Activated T-helper 1 cell treated with anti-CD3 and anti-CD28 coated beads, Interleukin-12 subunit alpha, Interleukin-12 subunit beta, Interleukin-2, Interleukin-4 antibody, amounts not matched to agents 30 ng/mL and 10 ng/mL and 1 ng/mL, durations not matched to agents 14 hours and 24 hours and 36 hours (primary cell): ENCODE results near the gene VAC14. TPM values are rescaled to one million over a fixed set of nuclear protein-coding genes. Genes with fewer than 3 reads are reported as not detected.
A peak's percentile ranks its signal among the peaks of the same experiment; 100 is the strongest.

Source experiments
- DNase-seq: peaks from one replicate; pipeline ENCODE4 v3.0.0; 2021; ENCODE audit warnings: low spot score
- H3K27ac Mint-ChIP-seq: one replicate; pipeline ENCODE4 v1.8.0; 2021; ENCODE audit warnings: mild to moderate bottlenecking, mixed read lengths
- H3K27me3 Mint-ChIP-seq: one replicate; pipeline ENCODE4 v1.8.0; 2022; ENCODE audit warnings: mild to moderate bottlenecking, moderate library complexity, mixed read lengths; ENCODE audit not compliant: insufficient read depth
- H3K36me3 Mint-ChIP-seq: one replicate; pipeline ENCODE4 v1.8.0; 2021; ENCODE audit warnings: low read depth, mixed read lengths
- H3K4me1 Mint-ChIP-seq: one replicate; pipeline ENCODE4 v1.8.0; 2021; ENCODE audit warnings: low read depth, mixed read lengths
- H3K4me3 Mint-ChIP-seq: one replicate; pipeline ENCODE4 v1.8.0; 2021; ENCODE audit warnings: mild to moderate bottlenecking, moderate library complexity, mixed read lengths
- H3K9me3 Mint-ChIP-seq: one replicate; pipeline ENCODE4 v1.8.0; 2021; ENCODE audit warnings: mixed read lengths
- intact Hi-C: fragments of 100-400 bp; cut with micrococcal nuclease; formaldehyde crosslinking; loops from one replicate; pipeline ENCODE4 v1.15.1; 2024
- total RNA-seq: library from RNA; stranded (reverse); gene quantifications from 2 replicates; pipeline ENCODE4 v1.2.3, GENCODE V29; 2022

Gene VAC14
- total RNA-seq, 1 donor from 2014 or later, result 37.5 TPM

DNA sequence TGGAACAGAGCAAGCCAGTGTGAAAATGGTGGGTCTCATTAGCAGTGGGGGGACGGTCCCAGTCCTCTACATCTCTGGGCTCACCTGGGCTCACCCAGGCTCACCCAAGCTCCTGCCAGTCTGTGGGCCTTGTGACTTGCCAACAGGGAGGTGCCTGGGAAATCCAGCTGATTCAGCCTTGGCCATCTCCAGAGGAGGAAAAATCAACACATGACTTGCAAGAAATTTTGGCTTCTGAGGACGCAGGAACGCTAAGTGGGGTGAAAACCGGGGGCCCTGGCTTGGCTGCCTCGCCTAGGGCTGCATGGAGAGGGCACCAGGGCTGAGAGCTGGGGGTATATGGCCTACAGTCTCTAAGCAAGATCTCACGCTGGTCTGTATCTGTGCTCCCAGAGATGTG, 47.7 kb downstream of the VAC14 start:
- H3K9me3 Mint-ChIP-seq, result no peaks in the 10 kb centered on the region
- H3K4me3 Mint-ChIP-seq, result no peak overlapping the region
- H3K27ac Mint-ChIP-seq, result no peak overlapping the region
- peaks cover 19% of the 10 kb centered on the region for H3K4me1 Mint-ChIP-seq
- intact Hi-C loops, result no loop called here
- H3K27me3 Mint-ChIP-seq, result no peaks in the 10 kb centered on the region
- no peak for DNase-seq
- peaks cover 3% of the 10 kb centered on the region for H3K36me3 Mint-ChIP-seq

DNA sequence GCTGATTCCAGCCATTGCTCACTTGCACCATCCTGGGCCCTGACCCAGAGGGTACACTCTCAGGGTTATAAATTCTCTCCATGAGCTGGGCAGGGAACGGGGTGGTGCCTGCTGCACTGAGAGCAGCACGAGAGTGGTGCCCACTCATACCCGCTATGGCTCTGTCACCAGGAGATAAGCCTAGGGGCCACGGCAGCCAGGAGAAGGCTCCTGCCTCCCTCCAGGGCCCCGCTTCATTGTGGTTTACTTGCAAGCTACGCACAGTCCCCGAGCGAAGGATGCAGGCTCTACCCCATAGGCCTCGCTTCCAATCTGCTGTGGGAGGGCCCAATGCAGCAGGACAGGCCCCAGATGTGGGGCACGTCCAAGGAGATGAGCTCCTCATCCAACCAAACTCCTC, 48.5 kb downstream of the VAC14 start:
- H3K36me3 Mint-ChIP-seq, result no peaks in the 10 kb centered on the region
- no peak overlapping the region for H3K4me3 Mint-ChIP-seq
- intact Hi-C loops, result no loop called here
- DNase-seq, result no peak
- H3K9me3 Mint-ChIP-seq, result no peaks in the 10 kb centered on the region
- no peaks in the 10 kb centered on the region for H3K27me3 Mint-ChIP-seq
- peaks cover 24% of the 10 kb centered on the region for H3K4me1 Mint-ChIP-seq
- peak overlapping the region; percentile 40 for H3K27ac Mint-ChIP-seq

DNA sequence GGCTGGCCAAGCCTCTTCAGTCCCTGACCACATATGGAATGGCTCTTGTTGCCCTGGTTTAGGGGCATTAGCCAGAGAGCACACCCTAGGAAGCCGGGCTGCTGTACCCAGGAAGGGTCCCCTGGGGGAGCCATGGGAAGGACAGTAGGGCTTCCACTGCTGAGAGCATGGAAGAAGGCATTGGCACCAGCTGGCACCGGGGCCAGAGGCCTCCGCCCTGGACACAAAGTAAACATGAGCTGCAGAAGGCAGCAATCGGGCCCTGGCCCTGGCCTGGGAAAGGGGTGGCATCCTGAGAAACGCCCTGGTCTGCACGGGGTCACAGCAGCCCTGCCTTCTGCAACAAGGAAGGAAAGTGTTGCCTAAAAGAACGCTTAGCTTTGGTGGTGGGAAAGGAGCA, 49.4 kb downstream of the VAC14 start:
- intact Hi-C loops, result no loop called here
- Mint-ChIP-seq H3K27ac (no peak overlapping the region), H3K4me1 (peaks cover 33% of the 10 kb centered on the region), H3K4me3 (no peak overlapping the region), H3K36me3 (no peaks in the 10 kb centered on the region), H3K27me3 (no peaks in the 10 kb centered on the region), H3K9me3 (no peaks in the 10 kb centered on the region)
- no peak for DNase-seq

DNA sequence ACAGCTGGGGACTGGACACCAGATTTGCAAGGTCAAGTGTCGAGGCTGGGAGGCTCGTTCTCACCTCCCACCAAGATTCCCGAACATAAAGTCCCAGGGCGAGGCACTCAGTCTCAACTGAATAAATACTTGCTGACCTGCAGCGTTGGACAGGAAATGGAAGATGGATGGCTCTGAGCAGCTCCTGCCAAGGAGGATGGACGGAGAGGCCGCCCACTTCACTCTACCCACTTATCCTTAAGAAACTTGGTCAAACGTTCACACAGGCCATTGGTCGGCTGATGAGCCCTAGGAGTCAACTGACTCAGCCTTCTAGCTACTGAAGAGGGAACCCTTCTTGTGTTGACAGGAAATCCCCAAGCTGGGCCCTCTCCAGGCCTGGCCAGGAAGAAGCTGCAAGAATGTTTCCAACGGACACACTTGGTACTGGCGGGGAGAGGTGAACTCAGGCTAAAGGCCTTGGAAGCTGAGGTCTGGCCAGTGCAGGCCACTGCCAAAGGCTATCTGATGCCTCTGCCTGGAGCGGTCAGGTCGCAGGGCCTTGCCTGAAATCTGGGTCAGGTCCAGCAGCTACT, 50.0 kb downstream of the VAC14 start:
- peak overlapping the region; percentile 34 for H3K27ac Mint-ChIP-seq
- H3K9me3 Mint-ChIP-seq, result no peaks in the 10 kb centered on the region
- peaks cover 39% of the 10 kb centered on the region for H3K4me1 Mint-ChIP-seq

DNA sequence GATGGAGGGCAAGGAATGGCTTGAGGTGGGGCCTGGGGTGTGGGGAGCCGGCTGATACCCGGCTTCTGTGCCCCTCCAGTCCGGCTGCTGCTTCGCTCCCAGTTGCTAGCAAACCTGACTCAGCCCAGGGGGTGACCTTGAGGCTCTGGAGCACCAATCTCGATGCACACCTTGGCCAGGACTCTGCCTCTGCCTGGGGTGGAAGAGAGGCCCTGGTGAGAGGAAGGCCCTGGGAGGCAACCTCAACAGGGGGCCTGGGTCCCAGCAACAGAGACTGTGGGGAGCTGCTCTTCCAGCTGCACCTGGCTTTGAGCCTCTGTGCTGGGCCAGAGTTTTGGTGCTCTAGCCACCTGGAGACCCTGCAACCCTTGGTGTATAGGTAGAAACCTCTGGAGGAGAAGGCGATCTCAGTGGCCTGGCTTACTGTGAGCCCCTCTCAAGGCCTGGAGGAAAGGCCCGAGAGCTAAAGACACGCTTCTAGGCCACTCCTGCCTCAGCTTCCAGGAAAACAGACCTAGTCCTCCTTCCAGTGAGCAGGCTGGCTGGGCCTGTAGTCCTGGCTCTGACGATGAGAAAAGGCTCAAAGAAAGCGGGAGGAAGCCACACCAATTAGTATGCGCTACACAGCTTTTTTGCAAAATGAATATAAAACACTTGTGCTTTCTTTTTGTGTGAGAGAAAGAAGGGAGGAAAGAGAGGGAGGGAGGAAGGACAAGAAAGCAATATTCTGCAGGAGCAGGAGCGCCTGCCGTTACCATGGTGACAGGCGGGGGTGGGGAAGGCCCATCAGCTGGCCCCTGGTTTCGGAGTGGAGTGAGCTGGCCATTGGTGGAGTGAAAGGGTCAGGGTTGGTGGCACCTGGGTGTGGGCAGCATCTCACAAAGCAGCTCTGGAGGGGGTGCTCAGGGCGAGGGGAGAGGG, 51.0 kb downstream of the VAC14 start:
- H3K27ac Mint-ChIP-seq, result no peak overlapping the region
- intact Hi-C loops, result loop anchor here (5.0 kb wide), 1 partner anchor 537 kb away; the partner anchor contains the start of gene CMTR2
- no peak for DNase-seq
- H3K4me1 Mint-ChIP-seq, result peaks cover 43% of the 10 kb centered on the region
- H3K27me3 Mint-ChIP-seq, result no peaks in the 10 kb centered on the region
- H3K36me3 Mint-ChIP-seq, result peaks cover 4% of the 10 kb centered on the region
- H3K9me3 Mint-ChIP-seq, result no peaks in the 10 kb centered on the region
- no peak overlapping the region for H3K4me3 Mint-ChIP-seq

More for the DNA sequence above, 50.0 kb downstream of the VAC14 start:
- no peak for DNase-seq
- no peak overlapping the region for H3K4me3 Mint-ChIP-seq
- peaks cover 4% of the 10 kb centered on the region for H3K36me3 Mint-ChIP-seq
- no peaks in the 10 kb centered on the region for H3K27me3 Mint-ChIP-seq
- intact Hi-C loops, result no loop called here

DNA sequence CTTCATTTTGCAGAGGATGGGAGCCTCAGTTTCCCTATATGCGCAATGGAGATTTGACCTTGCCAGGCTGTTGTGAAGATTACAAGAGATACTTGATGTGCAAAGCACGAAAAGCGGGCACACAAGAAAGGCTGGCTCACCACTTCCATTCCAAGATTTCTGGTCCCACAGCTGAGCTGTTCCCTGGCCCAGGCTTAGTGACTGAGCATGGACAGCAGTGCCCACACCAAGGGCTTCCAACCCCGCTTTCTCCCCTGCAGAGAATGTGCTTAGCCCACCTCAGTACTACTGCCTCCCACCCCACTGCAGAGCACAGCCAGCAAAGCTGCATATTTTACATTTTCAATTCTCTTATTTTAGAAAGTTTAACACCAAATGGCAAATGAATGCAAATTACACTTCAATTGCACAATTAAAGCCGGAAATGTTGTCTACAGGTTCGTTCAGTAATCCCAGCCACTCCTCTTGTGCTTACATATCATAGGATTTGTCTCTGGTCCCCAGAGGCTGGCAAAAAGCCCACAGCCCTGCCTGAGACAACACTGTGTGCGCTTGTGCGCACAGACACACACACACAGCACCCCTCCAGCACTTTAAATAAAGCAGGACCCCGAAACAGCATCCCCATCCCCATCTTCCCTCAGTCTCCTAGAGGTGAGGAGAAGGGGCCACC, 51.8 kb downstream of the VAC14 start:
- Mint-ChIP-seq H3K36me3 (peaks cover 4% of the 10 kb centered on the region), H3K4me1 (peaks cover 43% of the 10 kb centered on the region), H3K9me3 (no peaks in the 10 kb centered on the region), H3K27ac (peak overlapping the region; percentile 44), H3K4me3 (no peak overlapping the region), H3K27me3 (no peaks in the 10 kb centered on the region)
- no peak for DNase-seq
- intact Hi-C loops, result loop anchor here (5.0 kb wide), 1 partner anchor 538 kb away; the partner anchor contains the start of gene CMTR2

DNA sequence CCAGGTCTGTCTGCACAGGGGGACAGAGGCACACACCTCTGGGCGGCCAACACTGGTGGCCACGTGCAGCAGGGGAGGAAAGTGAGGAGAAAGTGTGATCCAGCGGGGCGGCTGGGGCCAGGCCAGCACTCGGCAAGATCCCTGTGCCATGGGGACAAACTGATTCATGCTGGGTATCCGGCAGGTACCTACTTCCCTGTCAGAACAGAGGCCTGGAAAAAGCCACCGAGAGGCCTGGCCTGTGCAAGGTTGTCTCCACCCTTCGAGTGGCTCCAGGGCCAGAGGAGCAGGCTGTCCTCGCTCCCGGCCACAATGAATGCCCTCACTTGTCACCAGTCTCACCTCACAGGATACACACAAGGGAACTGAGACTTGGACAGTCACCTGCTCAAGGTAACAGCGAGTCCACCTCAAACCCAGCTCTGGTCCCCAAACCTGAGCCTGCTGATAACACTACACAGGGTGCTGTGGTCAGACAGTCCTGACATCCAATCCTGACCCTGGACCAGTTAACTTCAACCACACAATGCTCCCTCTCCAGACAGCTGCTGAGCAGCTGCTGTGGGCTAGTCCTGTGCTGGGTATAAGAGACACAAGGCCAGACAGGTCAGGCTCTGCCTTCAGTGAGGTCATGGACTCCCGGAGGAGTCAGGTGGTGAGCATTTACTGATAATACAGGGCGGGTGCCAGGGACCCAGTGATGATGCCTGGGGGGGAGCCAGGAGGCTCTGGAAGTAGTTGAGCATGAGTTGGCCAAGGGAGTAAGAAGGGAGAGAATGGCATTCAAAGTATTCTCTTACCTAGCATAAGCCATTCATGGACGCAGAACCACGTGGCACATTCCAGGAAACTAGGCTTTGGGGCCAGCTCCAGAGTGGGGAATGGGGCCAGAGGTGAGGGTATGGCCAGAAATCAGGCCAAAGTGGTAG, 53.0 kb downstream of the VAC14 start:
- DNase-seq, result no peak
- intact Hi-C loops, result loop anchor here (1.0 to 5.0 kb wide), 2 partner anchors 11 to 539 kb away; partner anchors contain the start of gene CMTR2
- H3K4me1 Mint-ChIP-seq, result peaks cover 43% of the 10 kb centered on the region
- peak overlapping the region; percentile 23 for H3K27ac Mint-ChIP-seq
- no peaks in the 10 kb centered on the region for H3K27me3 Mint-ChIP-seq
- no peaks in the 10 kb centered on the region for H3K9me3 Mint-ChIP-seq
- H3K36me3 Mint-ChIP-seq, result peaks cover 14% of the 10 kb centered on the region
- no peak overlapping the region for H3K4me3 Mint-ChIP-seq

DNA sequence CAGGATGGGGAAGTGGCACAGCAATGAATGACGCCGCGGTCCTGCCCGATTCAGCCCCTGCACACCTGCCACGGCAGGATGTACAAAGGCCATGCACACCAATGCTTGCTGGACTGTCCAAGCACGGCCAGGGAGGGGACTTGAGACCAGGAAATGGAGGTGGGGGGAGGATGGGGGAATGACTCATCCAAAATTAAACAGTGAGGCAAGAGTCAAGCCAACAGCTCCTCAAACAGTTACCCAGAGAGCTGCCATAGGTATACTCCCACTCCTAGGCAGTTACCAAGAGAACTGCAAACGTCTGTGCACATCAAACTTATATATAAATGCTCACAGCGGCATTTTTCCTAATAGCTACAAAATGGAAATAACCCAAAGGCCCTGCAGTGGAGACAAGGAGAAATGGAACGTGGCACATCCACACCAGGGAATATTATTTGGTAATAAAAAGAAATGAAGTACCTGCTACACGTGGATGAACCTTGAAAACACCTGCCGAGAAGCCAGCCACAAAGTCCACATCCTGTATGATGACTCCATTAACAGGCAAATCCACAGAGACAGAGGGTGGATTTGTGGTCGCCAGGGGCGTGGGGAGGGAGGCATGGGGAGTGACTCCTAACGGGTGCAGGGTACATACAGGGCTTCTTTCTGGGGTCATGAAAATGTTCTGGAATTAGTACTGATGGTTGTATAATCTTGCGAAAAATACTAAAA, 54.1 kb downstream of the VAC14 start:
- intact Hi-C loops, result loop anchor here (1.0 to 5.0 kb wide), 2 partner anchors 10 to 540 kb away; partner anchors contain the start of gene CMTR2
- Mint-ChIP-seq H3K4me1 (peaks cover 43% of the 10 kb centered on the region), H3K9me3 (no peaks in the 10 kb centered on the region), H3K27ac (peak overlapping the region; percentile 79), H3K4me3 (peak overlapping the region; percentile 35), H3K27me3 (no peaks in the 10 kb centered on the region), H3K36me3 (peaks cover 19% of the 10 kb centered on the region)
- DNase-seq, result peak; percentile 39

DNA sequence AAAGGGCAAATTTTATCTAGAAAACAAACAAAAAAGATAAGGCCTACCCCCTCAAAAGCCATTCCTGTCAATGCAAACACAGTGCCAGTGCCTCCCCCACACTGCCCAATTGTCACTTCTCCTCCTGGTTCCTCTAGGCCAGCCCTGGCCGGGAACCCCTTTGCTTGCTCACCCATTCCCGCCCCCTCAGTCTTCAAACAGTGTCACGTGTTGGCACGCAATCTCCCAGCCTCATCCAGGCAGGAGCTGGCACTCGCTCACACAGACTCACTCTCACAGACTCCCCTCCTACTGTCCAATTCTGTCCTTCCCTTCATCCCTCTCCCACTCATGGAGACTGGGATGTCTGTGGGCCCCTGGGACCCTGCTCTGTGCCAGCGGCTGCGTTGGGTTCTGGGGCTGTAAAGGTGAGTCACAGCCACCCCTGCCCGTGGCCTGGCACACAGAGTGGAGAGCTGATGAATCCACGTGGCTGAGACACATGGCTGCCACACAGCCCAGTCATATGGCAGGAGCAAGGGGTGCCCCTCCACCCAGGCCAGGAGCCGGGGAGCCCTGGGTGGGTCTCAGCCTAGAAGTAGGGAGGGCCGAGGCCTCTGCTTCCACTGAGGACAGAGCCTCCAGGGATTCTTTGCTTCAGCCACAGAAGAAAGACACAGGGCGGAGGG, 54.8 kb downstream of the VAC14 start:
- Mint-ChIP-seq H3K27me3 (no peaks in the 10 kb centered on the region), H3K4me1 (peaks cover 46% of the 10 kb centered on the region), H3K36me3 (peaks cover 23% of the 10 kb centered on the region), H3K4me3 (peak overlapping the region; percentile 35), H3K9me3 (no peaks in the 10 kb centered on the region), H3K27ac (peak overlapping the region; percentile 79)
- intact Hi-C loops, result loop anchor here (5.0 kb wide), 1 partner anchor 541 kb away; the partner anchor contains the start of gene CMTR2
- DNase-seq, result no peak

DNA sequence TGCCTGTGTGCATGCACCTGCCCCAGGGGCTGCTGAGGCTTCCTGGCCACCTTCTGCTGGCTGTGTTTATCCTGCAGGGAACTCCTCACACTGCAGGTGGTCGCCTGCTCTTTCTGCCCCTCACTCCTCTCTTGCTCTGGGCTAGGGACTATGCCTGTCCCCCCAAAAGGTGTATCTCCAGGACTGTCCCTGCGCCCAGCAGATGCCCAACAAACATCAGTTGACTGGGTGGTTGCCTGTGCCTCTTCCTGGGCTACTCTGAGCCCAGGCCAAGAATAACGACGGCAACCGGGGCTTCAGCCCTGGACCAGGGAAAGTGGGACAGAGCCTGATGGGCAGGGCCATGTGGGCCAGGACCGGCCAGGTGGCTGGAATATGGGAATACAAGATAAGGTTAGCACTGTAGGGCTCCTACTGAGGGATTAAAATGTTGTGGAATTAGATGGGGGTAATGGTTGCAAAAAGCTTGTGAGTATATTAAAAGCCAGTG, 55.4 kb downstream of the VAC14 start:
- no peak for DNase-seq

DNA sequence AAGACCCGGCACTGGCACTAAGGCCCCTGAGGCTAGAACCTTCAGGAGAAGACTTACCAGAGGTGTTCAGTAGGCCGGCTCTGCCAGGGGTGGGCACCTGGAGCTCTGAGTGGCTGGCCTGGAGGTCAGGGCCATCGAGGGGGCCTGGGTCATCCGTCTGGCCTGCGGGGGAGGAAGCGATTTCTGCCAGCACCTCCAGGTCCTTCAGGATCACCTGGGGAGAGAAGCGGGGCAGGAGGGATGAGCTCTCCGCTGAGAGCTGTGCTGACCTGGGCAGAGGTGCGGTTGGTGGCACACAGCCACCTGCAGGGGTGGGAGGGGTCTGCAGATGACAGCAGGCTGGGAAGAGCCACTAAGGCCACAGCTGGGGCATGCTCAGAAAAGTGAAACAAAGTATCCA, 56.6 kb downstream of the VAC14 start:
- Mint-ChIP-seq H3K36me3 (peaks cover 23% of the 10 kb centered on the region), H3K4me1 (peaks cover 45% of the 10 kb centered on the region)

More for the DNA sequence above, 55.4 kb downstream of the VAC14 start:
- intact Hi-C loops, result loop anchor here (5.0 kb wide), 1 partner anchor 542 kb away; the partner anchor contains the start of gene CMTR2
- Mint-ChIP-seq H3K4me1 (peaks cover 46% of the 10 kb centered on the region), H3K9me3 (no peaks in the 10 kb centered on the region), H3K4me3 (no peak overlapping the region), H3K27ac (peak overlapping the region; percentile 79), H3K36me3 (peaks cover 23% of the 10 kb centered on the region), H3K27me3 (no peaks in the 10 kb centered on the region)

More for the DNA sequence above, 56.6 kb downstream of the VAC14 start:
- Mint-ChIP-seq H3K9me3 (no peaks in the 10 kb centered on the region), H3K27ac (no peak overlapping the region), H3K4me3 (no peak overlapping the region), H3K27me3 (no peaks in the 10 kb centered on the region)
- intact Hi-C loops, result no loop called here
- no peak for DNase-seq
